GM18909 (cell line): ENCODE measurements around the gene CA4.
"Not testable (repeated sequence)": the region's sequence is repeated elsewhere in the genome, so short reads cannot be mapped to it uniquely, and the experiment has no call there.

Source experiments
- ATAC-seq: cut with Tn5 transposase; IDR thresholded peaks from one replicate; pipeline ENCODE4 v1.9.1; 2021; ENCODE audit warnings: mild to moderate bottlenecking; ENCODE audit not compliant: unreplicated experiment, poor library complexity

The CA4 gene

GRCh38 chr17:60149691-60150582 is at the start of gene CA4:
CA4 (plus strand) TSS chr17:60149973; CDS start chr17:60150035, 62 bp downstream.
- no peak for ATAC-seq

GRCh38 chr17:60100577-60100976 is 49.2 kb upstream of the CA4 start:
- ATAC-seq = not testable (repeated sequence)

- ATAC-seq = not testable (repeated sequence)
These were observed 47.6 kb upstream of the CA4 start for GRCh38 chr17:60102015-60102631.

GRCh38 chr17:60102632-60103096 is 47.1 kb upstream of the CA4 start:
- ATAC-seq = peak; percentile 42

GRCh38 chr17:60103957-60104356 is 45.8 kb upstream of the CA4 start:
- ATAC-seq = no peak

- ATAC-seq = no peak
These were observed 43.3 kb upstream of the CA4 start for GRCh38 chr17:60106340-60107059.

- no peak for ATAC-seq
These were observed 42.1 kb upstream of the CA4 start for GRCh38 chr17:60107526-60108257.

GRCh38 chr17:60108309-60108708 is 41.5 kb upstream of the CA4 start:
- not testable (repeated sequence) for ATAC-seq

GRCh38 chr17:60108712-60109111 is 41.1 kb upstream of the CA4 start:
- no peak for ATAC-seq

GRCh38 chr17:60109161-60109560 is 40.6 kb upstream of the CA4 start:
- ATAC-seq = no peak

GRCh38 chr17:60110586-60110985 is 39.2 kb upstream of the CA4 start:
- ATAC-seq = no peak

- not testable (repeated sequence) for ATAC-seq
These were observed 38.1 kb upstream of the CA4 start for GRCh38 chr17:60111661-60112060.

GRCh38 chr17:60115364-60115763 is 34.4 kb upstream of the CA4 start:
- not testable (repeated sequence) for ATAC-seq

- ATAC-seq = not testable (repeated sequence)
These were observed 33.6 kb upstream of the CA4 start for GRCh38 chr17:60116196-60116595.

GRCh38 chr17:60119162-60119561 is 30.6 kb upstream of the CA4 start:
- ATAC-seq = not testable (repeated sequence)

- not testable (repeated sequence) for ATAC-seq
These were observed 29.7 kb upstream of the CA4 start for GRCh38 chr17:60119807-60120748.

GRCh38 chr17:60127068-60128064 is 22.4 kb upstream of the CA4 start:
- no peak for ATAC-seq
